AG09309 (cell line): ENCODE results near the gene FUBP3.
"Not testable (repeated sequence)": the region's sequence is repeated elsewhere in the genome, so short reads cannot be mapped to it uniquely, and the experiment has no call there.

ENCODE experiments used
- DNase-seq: peaks from one replicate; pipeline ENCODE4 v3.0.0-alpha.2; 2010; ENCODE audit warnings: low read depth
- H3K4me3 ChIP-seq: 2 replicates; pipeline ENCODE4 v1.5.1; 2011; ENCODE audit warnings: mild to moderate bottlenecking, low read depth, low read length, moderate library complexity; ENCODE audit not compliant: control insufficient read depth
- CTCF ChIP-seq: IDR thresholded peaks from 2 replicates; pipeline ENCODE4 v1.5.1; 2011; ENCODE audit warnings: mild to moderate bottlenecking, low read depth, low read length, inconsistent platforms; ENCODE audit not compliant: insufficient read depth, control insufficient read depth; ENCODE audit errors: missing control alignments

Gene FUBP3

GRCh38 chr9:130675396-130675795 lies 96.0 kb downstream of the FUBP3 start:
- TF ChIP-seq CTCF, result no peak
- H3K4me3 ChIP-seq, result no peak overlapping the region
- DNase-seq, result no peak

GRCh38 chr9:130677252-130677651 lies 97.9 kb downstream of the FUBP3 start:
- H3K4me3 ChIP-seq, result no peak overlapping the region
- no peak for DNase-seq
- TF ChIP-seq CTCF, result no peak

- H3K4me3 ChIP-seq, result peak overlapping the region; percentile 48
- no peak for TF ChIP-seq CTCF
- DNase-seq, result peak; percentile 38
Measured at GRCh38 chr9:130680836-130681768, 101.7 kb downstream of the FUBP3 start.

GRCh38 chr9:130681769-130682420 lies 102.5 kb downstream of the FUBP3 start:
- DNase-seq, result no peak
- H3K4me3 ChIP-seq, result peak overlapping the region; percentile 48
- TF ChIP-seq CTCF, result no peak

GRCh38 chr9:130682421-130683121 lies 103.2 kb downstream of the FUBP3 start:
- no peak overlapping the region; the same call in 1 of the 2 replicates for H3K4me3 ChIP-seq
- no peak for DNase-seq
- peak; percentile 88 for TF ChIP-seq CTCF

- no peak for TF ChIP-seq CTCF
- no peak for DNase-seq
- H3K4me3 ChIP-seq, result no peak overlapping the region
Measured at GRCh38 chr9:130685104-130685503, 105.7 kb downstream of the FUBP3 start.

- DNase-seq, H3K4me3 ChIP-seq: not testable (repeated sequence)
Measured at GRCh38 chr9:130685945-130686344, 106.6 kb downstream of the FUBP3 start.
